GM21360 (cell line): ENCODE results near the gene USP16.

Experiments used
- ATAC-seq: cut with Tn5 transposase; IDR thresholded peaks from one replicate; pipeline ENCODE4 v1.9.1; 2021; ENCODE audit warnings: mild to moderate bottlenecking, moderate library complexity; ENCODE audit not compliant: unreplicated experiment

USP16 gene

GRCh38 chr21:29082046-29082815 lies 57.8 kb downstream of the USP16 start:
- ATAC-seq = no peak

GRCh38 chr21:29083306-29083705 lies 58.8 kb downstream of the USP16 start:
- ATAC-seq = no peak

GRCh38 chr21:29084372-29084771 lies 59.9 kb downstream of the USP16 start:
- no peak for ATAC-seq

GRCh38 chr21:29085106-29085752 lies 60.8 kb downstream of the USP16 start:
- ATAC-seq = no peak

GRCh38 chr21:29091033-29091432 lies 66.6 kb downstream of the USP16 start:
- ATAC-seq = no peak

GRCh38 chr21:29092102-29092959 lies 67.9 kb downstream of the USP16 start:
- ATAC-seq = no peak

GRCh38 chr21:29096218-29097015 lies 71.9 kb downstream of the USP16 start:
- no peak for ATAC-seq

- no peak for ATAC-seq
Observed at GRCh38 chr21:29098156-29098555, 73.7 kb downstream of the USP16 start.

GRCh38 chr21:29102791-29103257 lies 78.4 kb downstream of the USP16 start:
- ATAC-seq = no peak
